ENCODE measurements around the gene PEAK3.

Gene PEAK3

DNA sequence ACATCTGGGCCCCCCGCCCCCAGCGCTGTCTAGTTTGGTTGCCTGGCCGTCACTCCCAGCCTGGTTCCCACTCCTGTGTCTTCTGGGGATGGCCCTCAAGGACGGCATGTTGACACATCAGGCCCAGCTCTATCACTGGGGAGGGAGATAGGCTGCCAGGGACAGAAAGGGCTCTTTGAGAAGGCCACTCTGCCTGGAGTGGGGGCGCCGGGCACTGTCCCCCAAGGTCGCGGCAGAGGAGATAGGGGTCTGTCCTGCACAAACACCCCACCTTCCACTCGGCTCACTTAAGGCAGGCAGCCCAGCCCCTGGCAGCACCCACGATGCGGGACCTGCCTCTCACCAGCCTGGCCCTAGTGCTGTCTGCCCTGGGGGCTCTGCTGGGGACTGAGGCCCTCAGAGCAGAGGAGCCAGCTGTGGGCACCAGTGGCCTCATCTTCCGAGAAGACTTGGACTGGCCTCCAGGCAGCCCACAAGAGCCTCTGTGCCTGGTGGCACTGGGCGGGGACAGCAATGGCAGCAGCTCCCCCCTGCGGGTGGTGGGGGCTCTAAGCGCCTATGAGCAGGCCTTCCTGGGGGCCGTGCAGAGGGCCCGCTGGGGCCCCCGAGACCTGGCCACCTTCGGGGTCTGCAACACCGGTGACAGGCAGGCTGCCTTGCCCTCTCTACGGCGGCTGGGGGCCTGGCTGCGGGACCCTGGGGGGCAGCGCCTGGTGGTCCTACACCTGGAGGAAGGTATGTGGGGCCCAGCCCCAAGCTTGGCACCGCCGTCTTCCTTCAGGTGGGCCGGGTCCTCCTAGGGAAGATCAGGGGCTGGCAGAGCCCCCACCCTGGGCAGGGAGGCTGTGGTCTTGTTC lies 32.7 kb downstream of the PEAK3 start, which contains the start of gene AMH:
TSS of gene AMH (plus strand) at position 314 of the 857 bp plus-strand sequence. CDS start at position 324, 10 bp downstream.
- no peak for DNase-seq

DNA sequence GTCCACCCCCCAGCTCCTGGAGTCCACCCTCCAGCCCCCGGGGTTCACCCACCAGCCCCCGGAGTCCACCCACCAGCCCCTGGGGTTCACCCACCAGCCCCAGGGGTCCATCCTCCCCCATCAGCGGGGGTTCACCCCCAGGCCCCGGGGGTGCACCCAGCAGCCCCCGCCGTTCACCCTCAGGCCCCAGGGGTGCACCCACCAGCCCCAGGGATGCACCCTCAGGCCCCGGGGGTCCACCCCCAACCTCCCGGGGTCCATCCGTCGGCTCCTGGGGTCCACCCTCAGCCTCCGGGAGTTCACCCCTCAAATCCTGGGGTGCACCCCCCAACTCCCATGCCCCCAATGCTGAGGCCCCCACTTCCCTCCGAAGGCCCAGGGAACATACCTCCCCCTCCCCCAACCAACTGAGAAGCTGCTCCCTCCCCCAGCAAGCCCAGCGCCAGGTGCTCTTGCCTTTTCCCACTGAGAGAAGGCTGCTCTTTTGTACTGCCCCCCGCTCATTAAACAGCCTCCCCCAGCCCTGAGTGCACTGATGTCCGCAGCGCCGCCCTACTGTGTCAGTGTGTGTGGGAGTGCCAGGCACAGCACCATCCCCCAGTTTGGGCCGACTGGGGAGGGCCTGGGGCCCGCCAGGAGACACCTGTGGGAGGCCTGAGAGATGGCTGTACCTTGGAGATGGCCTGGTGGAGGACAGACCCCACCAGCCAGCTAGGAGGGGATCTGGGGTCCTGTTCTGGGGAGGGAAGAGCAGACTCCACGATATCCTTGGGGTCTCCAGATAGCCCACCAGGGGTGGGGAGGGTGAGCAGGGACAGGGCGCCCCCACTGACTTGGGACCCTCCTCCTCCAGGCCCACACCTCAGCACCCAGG lies 33.6 kb downstream of the PEAK3 start:
- peak; percentile 28 for DNase-seq

DNA sequence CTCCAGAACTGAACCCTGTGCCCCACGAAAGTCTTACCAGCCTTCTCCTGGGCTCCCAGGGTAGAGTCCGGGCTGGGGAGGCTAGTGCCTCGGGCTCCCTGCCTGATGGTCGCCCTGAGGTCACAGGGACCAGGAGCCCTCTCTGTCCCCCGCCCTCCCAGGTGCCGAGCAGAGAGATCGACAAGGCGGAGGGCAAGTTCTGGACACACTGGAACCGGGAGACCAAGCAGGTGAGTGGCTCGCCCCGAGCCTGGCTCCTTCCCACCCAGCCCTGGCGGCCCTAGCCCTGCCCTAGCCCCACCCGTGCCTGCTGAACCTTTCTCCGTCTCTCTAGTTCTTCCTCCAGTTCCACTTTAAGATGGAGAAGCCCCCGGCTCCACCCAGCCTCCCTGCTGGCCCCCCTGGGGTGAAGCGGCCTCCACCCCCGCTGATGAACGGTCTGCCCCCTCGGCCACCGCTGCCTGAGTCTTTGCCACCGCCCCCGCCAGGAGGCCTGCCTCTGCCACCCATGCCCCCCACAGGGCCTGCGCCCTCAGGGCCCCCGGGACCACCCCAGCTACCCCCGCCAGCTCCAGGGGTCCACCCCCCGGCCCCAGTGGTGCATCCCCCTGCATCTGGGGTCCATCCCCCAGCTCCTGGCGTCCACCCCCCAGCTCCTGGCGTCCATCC lies 34.4 kb downstream of the PEAK3 start:
- no peak for DNase-seq

DNA sequence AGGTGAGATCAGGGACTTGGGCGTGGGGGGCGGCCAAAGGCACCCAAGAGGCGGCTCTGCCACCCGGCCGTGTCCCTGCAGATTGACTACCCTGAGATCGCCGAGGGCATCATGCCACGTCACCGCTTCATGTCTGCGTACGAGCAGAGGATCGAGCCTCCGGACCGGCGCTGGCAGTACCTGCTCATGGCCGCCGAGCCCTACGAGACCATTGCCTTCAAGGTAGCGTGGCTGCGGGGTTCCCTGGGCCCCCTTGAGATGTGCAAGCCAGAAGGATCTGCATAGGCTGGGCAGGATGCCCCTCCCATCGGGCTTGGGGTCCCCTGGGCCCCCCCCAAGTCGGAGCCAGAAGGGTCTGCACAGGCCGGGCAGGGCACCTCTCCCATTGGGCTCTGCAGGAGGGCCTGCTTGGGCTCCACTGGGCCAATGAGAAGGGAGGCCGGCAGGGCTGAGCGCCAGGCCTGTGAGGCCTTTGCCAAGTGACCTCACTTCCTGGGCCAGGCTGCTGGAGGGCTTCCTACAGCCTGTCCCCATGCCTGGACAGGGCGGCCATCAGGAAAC lies 35.1 kb downstream of the PEAK3 start:
- DNase-seq, result no peak

DNA sequence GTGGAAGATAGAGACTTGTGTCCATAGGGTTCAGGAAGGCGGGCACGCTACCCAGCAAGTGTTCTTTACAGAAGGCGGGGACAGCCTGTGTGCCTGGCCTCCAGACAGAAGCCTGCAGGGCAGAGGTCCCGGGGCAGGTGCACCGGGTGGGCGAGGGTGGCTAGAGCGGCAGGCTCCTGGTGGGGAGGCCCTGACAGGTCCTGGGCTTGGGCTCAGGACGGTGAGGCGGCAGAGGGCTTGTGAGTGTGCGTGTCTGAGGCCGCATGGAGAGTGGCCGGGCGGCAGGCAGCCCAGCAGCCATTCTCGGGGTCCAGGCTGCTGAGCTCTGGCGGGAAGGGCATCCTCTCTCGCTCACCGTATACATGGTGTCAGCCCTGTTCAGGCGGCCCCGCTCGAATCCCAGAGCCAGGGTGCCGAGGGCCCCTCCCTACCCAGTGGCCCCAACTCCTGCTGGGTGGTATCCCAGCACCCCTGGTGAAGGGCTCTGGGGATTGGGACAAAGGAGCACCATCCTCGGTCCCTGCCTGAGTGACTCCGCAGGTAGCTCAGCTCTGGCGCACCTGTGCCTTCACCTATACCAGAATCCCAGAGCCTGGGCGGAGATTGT lies 35.9 kb downstream of the PEAK3 start:
- DNase-seq, result no peak

DNA sequence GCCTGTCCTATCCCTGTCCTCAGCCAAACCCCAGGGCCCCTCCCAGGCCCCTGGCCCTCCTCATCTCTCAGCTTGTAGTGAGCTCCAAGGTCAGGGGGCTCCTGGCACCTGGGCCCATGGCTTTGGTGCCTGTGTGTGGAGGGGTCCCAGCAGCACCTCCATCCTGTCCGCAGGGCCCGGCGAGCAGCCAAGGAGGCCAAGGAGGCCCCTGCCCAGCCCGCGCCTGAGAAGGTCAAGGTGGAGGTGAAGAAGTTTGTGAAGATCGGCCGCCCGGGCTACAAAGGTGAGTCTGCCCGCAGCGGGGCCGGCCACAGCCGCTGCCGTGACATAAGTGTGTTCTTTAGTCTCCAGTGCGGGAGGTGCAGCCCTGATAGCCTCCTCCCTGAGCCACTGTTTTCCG lies 36.7 kb downstream of the PEAK3 start:
- DNase-seq, result no peak

DNA sequence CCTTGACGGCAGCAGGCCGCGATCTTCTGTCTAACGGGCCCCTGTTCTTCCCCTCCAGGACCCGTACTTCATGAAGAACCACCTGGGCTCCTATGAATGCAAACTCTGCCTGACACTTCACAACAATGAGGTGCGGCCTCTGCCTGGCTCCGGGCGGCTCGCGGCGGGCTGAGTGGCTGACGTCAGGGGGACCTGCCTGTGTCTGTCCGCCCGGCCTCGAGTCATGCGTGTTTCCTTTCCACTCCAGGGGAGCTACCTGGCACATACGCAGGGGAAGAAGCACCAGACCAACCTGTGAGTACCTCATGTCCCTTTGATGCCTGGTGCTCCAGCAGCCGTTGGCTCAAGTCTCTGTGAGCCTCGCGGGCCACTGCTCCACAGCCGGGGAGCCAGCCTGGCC lies 37.5 kb downstream of the PEAK3 start:
- DNase-seq, result no peak

DNA sequence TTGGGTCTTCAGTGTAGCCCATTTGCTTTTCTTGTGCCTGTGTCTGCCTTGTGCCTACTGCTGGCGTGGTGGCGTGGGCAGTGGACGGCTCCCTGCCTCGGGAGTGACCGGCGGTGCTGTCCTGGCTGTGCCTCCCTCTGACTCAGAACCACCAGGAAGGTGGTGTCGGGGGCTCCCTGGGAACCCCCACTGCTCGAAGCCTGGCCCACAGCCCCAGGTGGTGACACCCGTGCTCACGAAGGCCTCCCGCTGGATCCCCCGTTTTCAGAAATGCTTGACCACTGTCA lies 37.9 kb downstream of the PEAK3 start:
- no peak for DNase-seq

DNA sequence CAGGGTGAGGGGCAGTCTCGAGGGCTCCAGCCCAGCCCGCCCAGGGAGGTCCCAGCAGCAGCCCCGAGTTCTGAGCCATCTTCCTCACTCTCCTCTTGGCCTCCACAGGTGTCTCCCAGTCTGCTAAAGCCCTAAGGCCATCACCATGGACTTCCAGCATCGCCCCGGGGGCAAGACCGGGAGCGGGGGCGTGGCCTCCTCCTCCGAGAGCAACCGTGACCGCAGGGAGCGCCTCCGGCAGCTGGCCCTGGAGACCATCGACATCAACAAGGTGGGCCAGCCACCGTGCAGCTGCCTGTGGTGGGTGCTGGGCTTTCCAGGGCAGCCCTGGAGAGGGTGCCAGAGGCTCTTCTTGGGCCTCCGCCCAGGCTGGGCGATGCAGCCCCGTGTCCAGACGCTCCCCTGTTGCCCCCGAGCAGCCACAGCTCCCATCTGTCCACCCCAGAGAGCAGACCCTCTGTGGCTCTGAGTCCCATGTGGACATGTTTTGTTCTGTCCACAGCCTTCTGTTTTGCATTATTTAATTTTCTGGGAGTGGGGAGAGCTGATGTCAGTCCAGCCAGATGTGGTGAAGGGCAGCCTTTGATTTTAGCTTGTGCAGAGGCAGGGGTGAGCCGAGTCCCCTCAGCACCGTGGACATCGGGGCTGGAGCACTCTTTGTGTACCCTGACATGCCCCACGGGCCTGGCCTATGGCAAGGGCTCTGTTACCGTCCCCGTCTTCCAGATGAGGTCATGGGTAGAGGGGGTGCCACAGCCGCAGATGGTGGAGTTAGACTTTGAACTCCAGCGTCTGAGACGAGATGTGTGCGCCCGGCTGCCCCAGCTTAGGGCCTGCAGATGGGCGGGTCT lies 38.5 kb downstream of the PEAK3 start:
- DNase-seq, result no peak

DNA sequence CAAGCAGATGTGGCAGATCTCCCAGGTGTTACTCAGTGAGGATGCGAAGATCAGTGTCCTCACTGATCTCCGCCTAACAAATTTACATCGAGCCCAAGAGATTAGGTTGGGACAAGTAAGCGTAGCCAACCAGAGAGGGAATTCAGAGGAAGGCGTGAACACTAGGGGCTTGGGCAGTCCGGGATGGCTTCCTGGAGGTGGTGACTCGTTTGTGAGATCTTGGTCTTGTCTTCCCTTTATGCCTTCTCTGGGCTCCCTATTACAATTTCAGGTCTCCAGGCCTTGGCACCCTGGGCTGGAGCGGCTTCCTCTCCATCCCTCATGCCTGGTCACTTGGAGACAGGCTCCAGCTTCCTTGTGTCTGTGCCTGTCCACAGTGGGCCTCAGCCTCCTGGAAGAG lies 39.2 kb downstream of the PEAK3 start:
- DNase-seq, result no peak

DNA sequence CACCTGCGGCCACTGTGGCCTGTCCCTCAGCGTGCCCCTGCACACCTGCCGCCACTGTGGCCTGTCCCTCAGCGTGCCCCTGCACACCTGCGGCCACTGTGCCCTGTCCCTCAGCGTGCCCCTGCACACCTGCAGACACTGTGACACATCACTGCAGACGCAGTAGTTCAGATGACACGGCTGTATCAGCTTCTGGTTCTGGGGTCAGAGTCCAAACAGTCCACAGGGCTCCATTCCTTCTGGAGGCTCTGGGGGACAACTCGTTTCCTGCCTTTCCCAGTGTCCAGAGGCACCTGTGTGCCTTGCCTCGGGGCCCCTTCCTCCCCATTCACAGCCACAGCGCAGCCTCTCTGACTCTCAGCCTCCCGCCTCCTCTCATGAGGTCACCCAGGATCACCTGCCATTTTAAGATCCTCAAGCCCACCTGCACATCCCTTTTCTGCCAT lies 39.9 kb downstream of the PEAK3 start:
- DNase-seq, result no peak

DNA sequence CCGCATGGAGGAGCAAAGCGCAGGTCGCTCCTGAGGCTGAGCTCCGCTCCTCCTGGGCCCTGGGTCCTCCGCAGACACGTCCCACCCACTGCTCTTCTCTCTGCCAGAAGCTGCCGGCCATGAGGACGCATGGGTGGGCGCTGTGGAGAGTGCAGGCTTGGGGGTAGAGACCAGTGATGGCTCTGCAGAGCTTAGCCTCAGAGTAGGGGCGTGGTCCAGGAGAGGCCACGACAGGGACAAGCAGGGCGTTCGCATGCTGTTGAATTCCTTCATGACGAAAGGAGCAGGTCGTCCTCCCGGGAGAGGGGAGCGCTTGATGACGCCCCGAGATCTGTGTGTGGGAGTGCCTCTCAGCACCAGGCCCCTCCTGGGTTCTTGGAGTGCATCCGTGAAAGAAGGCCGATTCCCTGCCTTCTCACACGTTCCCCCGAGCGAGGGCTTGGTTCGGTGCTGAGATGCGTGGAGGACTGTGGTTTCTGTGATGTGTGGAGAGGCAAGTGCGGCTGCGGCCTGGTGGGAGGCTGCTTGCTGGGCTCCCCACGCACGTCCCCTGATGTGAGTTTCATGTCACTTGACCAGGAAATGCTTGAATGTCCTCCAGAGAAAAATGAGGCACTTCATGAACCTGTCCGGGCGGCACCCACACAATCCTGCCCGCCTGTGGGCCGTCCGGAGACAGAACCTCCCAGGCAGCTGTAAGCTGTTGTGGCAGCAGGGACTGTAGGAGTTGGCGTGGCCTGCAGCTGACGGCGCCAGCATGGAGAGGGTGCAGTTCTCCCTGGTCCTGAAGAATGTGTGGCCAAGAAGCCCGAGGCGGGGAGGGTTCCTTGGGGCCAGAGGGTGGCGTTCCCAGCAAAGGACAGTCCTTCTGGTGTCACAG lies 40.9 kb downstream of the PEAK3 start:
- no peak for DNase-seq

DNA sequence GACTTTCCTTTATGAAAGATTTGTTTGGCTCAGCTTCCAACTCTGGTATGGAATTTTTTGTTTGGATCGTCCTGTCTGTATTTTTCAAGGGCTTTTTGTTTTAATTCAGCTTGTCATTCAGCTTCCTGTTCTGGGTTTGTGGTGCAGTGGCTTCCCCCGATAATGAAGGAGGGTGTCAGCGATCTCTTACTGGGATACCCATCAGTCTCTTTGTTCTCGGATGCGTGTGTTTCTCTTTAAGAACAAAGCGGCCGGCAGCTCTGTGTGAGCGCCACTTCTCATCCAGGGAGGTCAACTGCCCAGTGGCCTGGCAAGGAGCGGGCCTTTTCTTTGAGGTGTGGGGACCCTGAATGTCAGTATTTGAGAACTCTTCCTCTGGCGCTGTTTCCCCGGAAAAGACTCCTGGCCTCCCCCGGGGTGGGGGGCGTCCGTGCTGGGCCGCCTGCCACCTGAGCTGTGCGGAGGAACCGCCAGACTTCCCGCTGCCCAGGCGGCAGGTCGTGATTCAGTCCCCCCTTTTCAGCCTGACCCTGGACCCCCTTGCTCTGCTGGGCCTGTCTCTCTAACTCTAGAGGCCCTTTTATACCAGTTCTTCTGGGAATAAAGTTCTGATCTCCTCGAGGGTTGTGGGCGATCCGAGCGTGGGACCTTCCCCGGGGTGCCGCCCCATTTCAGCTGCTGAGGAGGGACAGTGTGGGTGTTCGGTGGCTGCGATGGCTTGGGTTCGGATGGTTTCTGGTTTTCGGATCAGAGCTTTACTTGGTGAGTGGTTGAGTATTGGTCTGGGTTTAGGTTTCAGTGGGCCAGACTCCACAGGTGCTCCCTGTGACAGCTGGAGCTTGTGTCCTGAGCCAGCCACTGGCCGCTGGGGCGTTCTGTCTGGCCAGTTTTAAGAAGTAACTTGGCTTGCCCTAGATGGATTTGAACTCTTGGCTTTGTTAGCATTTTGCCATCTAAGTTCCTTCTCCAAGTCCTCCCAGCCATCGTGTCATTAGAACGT lies 41.9 kb downstream of the PEAK3 start:
- DNase-seq, result no peak

DNA sequence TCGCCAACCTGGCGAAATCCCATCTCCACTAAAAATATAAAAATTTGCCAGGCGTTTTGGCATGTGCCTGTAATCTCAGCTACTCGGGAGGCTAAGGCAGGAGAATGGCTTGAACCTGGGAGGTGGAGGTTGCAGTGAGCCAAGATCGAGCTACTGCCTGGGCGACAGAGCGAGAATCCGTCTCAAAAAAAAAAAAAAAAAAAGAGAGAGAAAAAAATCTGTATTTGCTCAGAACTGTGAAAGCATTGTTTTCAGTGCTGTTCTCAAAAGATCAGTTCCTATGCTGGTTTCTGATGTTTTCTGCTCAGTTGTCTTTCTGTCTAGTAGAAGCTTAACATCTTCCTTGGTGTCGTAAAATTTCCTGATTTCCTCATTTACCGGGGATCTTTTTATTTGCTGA lies 42.8 kb downstream of the PEAK3 start:
- DNase-seq, result no peak

DNA sequence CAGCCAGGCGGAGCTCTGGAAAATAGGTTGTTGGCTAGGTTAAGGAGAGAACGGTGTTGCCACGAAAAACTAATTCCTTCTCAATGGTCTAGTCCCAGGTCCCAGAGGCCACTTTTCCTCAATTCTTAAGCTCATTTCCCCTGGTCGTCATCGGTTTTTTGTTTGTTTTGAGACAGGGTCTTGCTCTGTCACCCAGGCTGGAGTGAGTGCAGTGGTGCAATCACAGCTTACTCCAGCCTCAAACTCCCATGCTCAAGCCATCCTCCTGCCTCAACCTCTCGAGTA lies 44.2 kb downstream of the PEAK3 start:
- DNase-seq, result no peak

DNA sequence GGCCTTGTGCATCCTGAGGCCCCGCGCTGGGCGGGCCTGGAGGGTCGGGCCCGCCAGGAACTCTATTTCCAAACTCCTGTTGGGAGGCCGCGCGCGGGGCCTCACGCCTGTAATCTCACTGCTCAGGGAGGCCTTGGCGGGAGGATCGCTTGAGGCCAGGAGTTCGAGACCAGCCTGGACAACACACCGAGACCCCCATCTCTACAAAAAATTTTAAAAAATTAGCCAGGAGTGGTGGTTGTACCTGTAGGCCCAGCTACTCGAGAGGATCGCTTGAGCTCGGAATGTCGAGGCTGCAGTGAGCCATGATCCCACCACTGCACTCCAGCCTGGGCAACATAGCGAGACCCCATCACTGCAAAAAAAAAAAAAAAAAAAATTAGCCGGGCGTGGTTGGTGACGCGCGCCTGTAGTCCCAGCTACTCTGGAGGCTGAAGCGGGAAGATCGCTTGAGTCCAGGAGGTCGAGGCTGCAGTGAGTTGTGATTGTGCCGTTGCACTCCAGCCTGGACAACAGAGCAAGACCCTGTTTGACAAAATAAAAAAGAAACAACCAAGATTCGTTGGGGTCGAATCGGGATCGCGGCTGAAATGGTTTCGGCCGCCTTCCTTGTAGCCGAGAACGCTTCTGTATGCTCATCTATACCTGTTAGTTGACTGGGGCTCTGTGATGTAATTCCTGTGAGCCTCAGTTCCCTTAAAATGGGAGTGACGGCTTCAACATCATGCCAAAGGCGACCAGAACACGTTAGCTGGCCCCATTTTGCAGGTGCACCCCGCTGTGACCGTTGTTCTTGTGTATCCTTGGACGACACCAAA lies 44.7 kb downstream of the PEAK3 start:
- DNase-seq, result peak; percentile 53

DNA sequence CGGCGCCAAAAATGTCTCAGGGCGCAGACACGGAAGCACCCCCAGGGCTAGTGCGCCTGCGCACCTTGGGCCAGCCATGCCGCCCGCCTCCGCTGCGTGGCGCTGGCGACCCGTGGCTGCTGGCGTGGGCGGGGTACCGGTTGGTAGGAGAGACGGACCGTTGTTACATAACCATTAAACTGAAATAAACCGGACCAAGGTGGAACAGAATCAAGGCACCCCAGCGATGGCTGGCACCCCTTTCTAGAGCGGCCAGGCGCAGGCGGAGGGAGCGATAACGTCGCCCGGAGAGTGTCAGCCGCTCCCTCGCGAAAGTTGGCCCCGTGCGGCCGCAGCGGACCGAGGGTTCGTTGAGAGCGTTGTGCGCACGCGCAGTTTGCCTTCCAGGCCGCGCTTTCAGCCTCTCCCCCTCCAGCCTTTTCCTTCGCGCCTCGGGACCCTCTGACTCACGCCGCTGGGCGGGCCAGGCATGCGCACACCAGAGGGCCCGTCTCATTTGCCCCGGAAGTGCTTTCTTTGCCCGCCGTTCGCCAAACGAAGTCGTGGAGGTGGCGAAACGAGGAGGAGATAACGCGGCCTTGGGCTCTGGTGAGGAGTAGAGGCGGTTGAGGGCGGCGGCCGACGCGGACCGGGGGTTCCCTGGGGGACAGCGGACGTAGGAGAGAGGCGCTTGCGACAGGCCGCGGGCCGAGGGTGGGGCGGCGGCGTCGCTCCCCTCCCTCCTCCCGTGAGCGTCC lies 45.5 kb downstream of the PEAK3 start, which contains the start of the genes PLEKHJ1 and SF3A2:
TSS of gene PLEKHJ1 (minus strand) at position 16 of the 737 bp plus-strand sequence. CDS start 81 bp downstream, outside the sequence.
TSS of gene SF3A2 (plus strand) at position 511 of the 737 bp plus-strand sequence. CDS start 6,595 bp downstream, outside the sequence.
- peak; percentile 99 for DNase-seq

DNA sequence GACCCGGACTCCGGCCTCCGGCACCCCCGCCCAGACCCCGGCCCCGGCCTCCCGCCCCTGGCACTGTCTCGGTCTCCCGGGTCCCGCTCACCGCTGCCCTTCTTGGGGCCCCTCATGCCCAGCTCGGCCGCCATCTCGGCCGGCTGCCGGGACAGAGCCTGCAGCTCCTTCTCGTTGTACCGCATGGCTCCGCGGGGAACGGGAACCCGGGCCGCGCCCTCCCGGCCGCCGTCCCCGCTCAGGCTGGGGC lies 46.0 kb downstream of the PEAK3 start:
- DNase-seq, result no peak
